ENCODE results near the gene PPP6R2. TPM values are rescaled to one million over a fixed set of nuclear protein-coding genes. Genes with fewer than 3 reads are reported as not detected.

Gene PPP6R2
- total RNA-seq, 2 donors from 2014 or later, result 58.7 to 81.2 TPM

DNA sequence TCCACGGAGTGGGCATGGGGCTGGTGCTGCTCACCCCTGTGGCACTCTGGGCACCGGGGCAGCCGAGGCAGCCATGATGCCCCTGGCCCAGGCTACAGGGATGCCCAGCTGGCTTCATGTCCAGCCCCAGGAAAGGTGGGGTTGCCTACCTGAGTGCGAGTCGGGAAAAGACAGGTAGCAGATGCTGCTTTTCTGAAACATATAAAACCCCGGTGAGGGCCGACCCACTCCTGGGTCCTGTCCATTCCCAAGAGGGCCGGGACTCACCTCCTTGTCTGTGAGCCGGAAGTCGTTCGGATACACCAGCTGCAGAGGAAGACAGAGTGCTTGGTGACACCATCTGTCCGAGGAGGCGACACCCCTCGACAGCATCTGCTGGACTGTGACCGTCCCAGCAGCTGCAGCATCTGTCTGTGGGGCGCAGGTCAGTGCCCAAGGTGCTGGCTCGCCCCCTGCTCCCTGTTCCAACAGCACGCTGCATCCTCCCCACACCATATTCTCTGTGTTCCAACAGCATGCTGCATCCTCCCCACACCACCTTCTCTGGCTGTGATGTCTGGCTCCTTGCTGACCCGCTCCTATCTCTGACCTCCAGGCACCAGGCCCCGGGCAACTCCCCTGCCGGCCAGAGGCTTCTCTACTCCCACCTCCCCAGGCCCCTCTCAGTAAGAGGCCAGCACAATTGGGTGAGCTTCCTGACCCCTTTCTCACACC is 24.3 kb upstream of the PPP6R2 start:
- Histone ChIP-seq H3K27ac (ENCODE audit: low read depth, low read length) (no peak overlapping the region), H3K36me3 (ENCODE audit: control insufficient read depth, insufficient read depth, low read length) (no peaks in the 10 kb centered on the region), H3K4me3 (ENCODE audit: low read length) (no peak overlapping the region), H3K9ac (ENCODE audit: extremely low read depth, low read length, poor library complexity, severe bottlenecking) (no peak overlapping the region), H3K9me3 (ENCODE audit: control insufficient read depth, low read length) (no peaks in the 10 kb centered on the region), H3K27me3 (ENCODE audit: control insufficient read depth, insufficient read depth, low read length, poor library complexity, severe bottlenecking) (no peaks in the 10 kb centered on the region), H3K4me1 (ENCODE audit: control insufficient read depth, insufficient read depth, low read length) (no peaks in the 10 kb centered on the region)
- Mint-ChIP-seq H3K27ac (no peak overlapping the region), H3K9me3 (no peaks in the 10 kb centered on the region), H3K4me1 (peaks cover 3% of the 10 kb centered on the region), H3K36me3 (ENCODE audit: low read depth) (no peaks in the 10 kb centered on the region), H3K4me3 (no peak overlapping the region), H3K27me3 (ENCODE audit: insufficient read depth) (peaks cover 1% of the 10 kb centered on the region)
- no peak for DNase-seq
- WGBS, 2 experiments (ENCODE audit: insufficient coverage in 1 of 2, insufficient read length in 1 of 2), result 93% methylated on average over 16 to 21 of the region's 21 CpGs
- TF ChIP-seq CTCF (conservative IDR thresholded peaks at IDR 0.05), result no peak

DNA sequence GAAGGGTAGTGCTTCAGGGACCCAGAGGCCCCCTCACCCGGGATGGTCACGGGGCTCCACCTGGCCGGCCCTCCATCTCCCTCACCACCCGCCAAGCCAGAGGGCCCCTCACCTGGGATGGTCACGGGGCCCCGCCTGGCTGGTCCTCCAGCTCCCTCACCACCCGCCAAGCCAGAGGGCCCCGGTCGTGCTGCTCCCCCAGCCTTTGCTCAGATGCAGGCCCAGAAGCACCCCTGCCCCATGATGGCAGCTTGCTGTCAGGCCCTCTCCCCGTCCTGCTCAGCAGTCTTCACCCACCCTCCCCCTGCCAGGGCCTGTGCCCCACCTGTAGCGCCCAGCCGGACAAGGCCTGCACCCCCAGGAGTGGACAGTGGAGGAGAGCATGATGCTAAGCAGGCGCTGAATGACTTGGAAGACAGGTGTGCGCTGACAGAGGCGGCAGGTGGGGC is 23.6 kb upstream of the PPP6R2 start:
- Mint-ChIP-seq H3K4me3 (no peak overlapping the region), H3K4me1 (peaks cover under 1% of the 10 kb centered on the region), H3K27ac (no peak overlapping the region), H3K27me3 (ENCODE audit: insufficient read depth) (peaks cover 5% of the 10 kb centered on the region), H3K36me3 (ENCODE audit: low read depth) (no peaks in the 10 kb centered on the region), H3K9me3 (no peaks in the 10 kb centered on the region)
- no peaks in the 10 kb centered on the region for H3K36me3 ChIP-seq (ENCODE audit: control insufficient read depth, insufficient read depth, low read length)
- 84 to 94% methylated on average over 3 to 15 of the region's 15 CpGs for WGBS, 2 experiments (ENCODE audit: insufficient coverage in 1 of 2, insufficient read length in 1 of 2)
- TF ChIP-seq CTCF (conservative IDR thresholded peaks at IDR 0.05), result no peak
- no peak overlapping the region for H3K27ac ChIP-seq (ENCODE audit: low read depth, low read length)
- no peak for DNase-seq
- no peaks in the 10 kb centered on the region for H3K27me3 ChIP-seq (ENCODE audit: control insufficient read depth, insufficient read depth, low read length, poor library complexity, severe bottlenecking)
- no peaks in the 10 kb centered on the region for H3K4me1 ChIP-seq (ENCODE audit: control insufficient read depth, insufficient read depth, low read length)
- H3K9me3 ChIP-seq (ENCODE audit: control insufficient read depth, low read length), result no peaks in the 10 kb centered on the region
- H3K4me3 ChIP-seq (ENCODE audit: low read length), result no peak overlapping the region
- H3K9ac ChIP-seq (ENCODE audit: extremely low read depth, low read length, poor library complexity, severe bottlenecking), result no peak overlapping the region

- 89 to 98% methylated on average over 7 to 8 of the region's 8 CpGs for WGBS, 2 experiments (ENCODE audit: insufficient coverage in 1 of 2, insufficient read length in 1 of 2)
- Mint-ChIP-seq H3K27me3 (ENCODE audit: insufficient read depth) (peaks cover 11% of the 10 kb centered on the region), H3K36me3 (ENCODE audit: low read depth) (no peaks in the 10 kb centered on the region), H3K4me3 (no peak overlapping the region), H3K27ac (no peak overlapping the region), H3K4me1 (no peaks in the 10 kb centered on the region), H3K9me3 (no peaks in the 10 kb centered on the region)
- H3K9me3 ChIP-seq (ENCODE audit: control insufficient read depth, low read length), result no peaks in the 10 kb centered on the region
- no peaks in the 10 kb centered on the region for H3K36me3 ChIP-seq (ENCODE audit: control insufficient read depth, insufficient read depth, low read length)
- no peaks in the 10 kb centered on the region for H3K27me3 ChIP-seq (ENCODE audit: control insufficient read depth, insufficient read depth, low read length, poor library complexity, severe bottlenecking)
- TF ChIP-seq CTCF (conservative IDR thresholded peaks at IDR 0.05), result no peak
- no peak overlapping the region for H3K27ac ChIP-seq (ENCODE audit: low read depth, low read length)
- no peak for DNase-seq
- H3K4me3 ChIP-seq (ENCODE audit: low read length), result no peak overlapping the region
- H3K9ac ChIP-seq (ENCODE audit: extremely low read depth, low read length, poor library complexity, severe bottlenecking), result no peak overlapping the region
- no peaks in the 10 kb centered on the region for H3K4me1 ChIP-seq (ENCODE audit: control insufficient read depth, insufficient read depth, low read length)
These were observed 23.0 kb upstream of the PPP6R2 start for GRCh38 chr22:50320116-50320515.

Data from endodermal cell (in vitro differentiated cells).